ENCODE data around the gene CFAP299. TPM values are rescaled to one million over a fixed set of nuclear protein-coding genes. Genes with fewer than 3 reads are reported as not detected.

Gene CFAP299
- total and polyA plus RNA-seq, 2 of the 8 experiments (the other 6 are each of a cell fraction or from before 2014, with no cell fraction given), result not detected

GRCh38 chr4:80498725-80499124, 163.2 kb downstream of the CFAP299 start (continued):
- TF ChIP-seq EZH2 (IDR thresholded peaks at IDR 0.05; ENCODE audit: low read depth, low read length, severe bottlenecking), result no peak
- TF ChIP-seq KDM1A (IDR thresholded peaks at IDR 0.05; ENCODE audit: borderline replicate concordance, low read length), result no peak
- no peak for TF ChIP-seq CTCF (IDR thresholded peaks at IDR 0.05; ENCODE audit: control extremely low read depth in 1 of 3, insufficient read depth in 1 of 3, low read depth in 1 of 3, low read length in 3 of 3)
- TF ChIP-seq HDAC6 (IDR thresholded peaks at IDR 0.05; ENCODE audit: low read depth, low read length), result no peak
- no peak for TF ChIP-seq JUN (IDR thresholded peaks at IDR 0.05; ENCODE audit: low read depth, low read length)
